HEK293 (cell line): ENCODE measurements around the gene PRR36.

Experiments
- CTCF ChIA-PET: fragments of 350-600 bp; formaldehyde crosslinking; extraction: SDS; loops from one replicate; lab custom pipeline; 2021; ENCODE audit warnings: antibody characterized with exemption; lab: Yijun Ruan, JAX
- POLR2A ChIA-PET: fragments of 300-600 bp; formaldehyde crosslinking; extraction: SDS; loops from one replicate; lab custom pipeline; 2020; ENCODE audit warnings: antibody characterized with exemption, inconsistent platforms; lab: Yijun Ruan, JAX
- H3K27ac ChIP-seq: fragments of 200-500 bp; sonication (Bioruptor generic); 2 replicates; pipeline ENCODE4 v1.5.1; 2014; ENCODE audit warnings: low read depth, low read length, control low read depth, inconsistent platforms; ENCODE audit errors: extremely low read depth
- H3K36me3 ChIP-seq, 2 experiments: fragments of 200-500 bp in 1 of 2; sonication (Bioruptor generic) in 1 of 2; 1 replicate in 1 of 2; 2 replicates in 1 of 2; pipeline ENCODE4 v1.5.1; 2014 to 2017; ENCODE audit warnings: inconsistent platforms in 2 of 2, low read length in 2 of 2; ENCODE audit not compliant: control insufficient read depth in 2 of 2, insufficient read depth in 1 of 2
- H3K4me1 ChIP-seq: fragments of 200-500 bp; sonication (Bioruptor generic); 2 replicates; pipeline ENCODE4 v1.5.1; 2014; ENCODE audit warnings: mild to moderate bottlenecking, low read length, inconsistent platforms; ENCODE audit not compliant: control insufficient read depth, insufficient read depth
- H3K4me3 ChIP-seq: 2 replicates; pipeline ENCODE4 v1.5.1; 2011; ENCODE audit warnings: low read depth, mild to moderate bottlenecking, control low read depth, low read length, moderate library complexity
- H3K9me3 ChIP-seq: fragments of 200-500 bp; sonication (Bioruptor generic); 2 replicates; pipeline ENCODE4 v1.5.1; 2014; ENCODE audit warnings: low read depth, low read length, inconsistent platforms; ENCODE audit not compliant: control insufficient read depth, insufficient read depth
- GFI1B ChIP-seq: fragments of 450-650 bp; formaldehyde crosslinking; IDR thresholded peaks from 2 replicates; pipeline ENCODE4 v1.5.1; 2016; ENCODE audit warnings: missing biosample characterization, missing genetic modification characterization
- GLIS2 ChIP-seq: fragments of 450-650 bp; formaldehyde crosslinking; IDR thresholded peaks from 2 replicates; pipeline ENCODE4 v1.5.1; 2016; ENCODE audit warnings: missing biosample characterization, missing genetic modification characterization
- INSM2 ChIP-seq: fragments of 450-650 bp; formaldehyde crosslinking; IDR thresholded peaks from 2 replicates; pipeline ENCODE4 v1.5.1; 2016; ENCODE audit warnings: missing biosample characterization, missing genetic modification characterization
- KLF1 ChIP-seq: fragments of 450-650 bp; formaldehyde crosslinking; IDR thresholded peaks from 2 replicates; pipeline ENCODE4 v1.5.1; 2016; ENCODE audit warnings: missing biosample characterization, missing genetic modification characterization
- KLF8 ChIP-seq: fragments of 450-650 bp; formaldehyde crosslinking; IDR thresholded peaks from 2 replicates; pipeline ENCODE4 v1.5.1; 2016; ENCODE audit warnings: missing biosample characterization, missing genetic modification characterization
- REPIN1 ChIP-seq: fragments of 450-650 bp; formaldehyde crosslinking; IDR thresholded peaks from 2 replicates; pipeline ENCODE4 v1.5.1; 2017; ENCODE audit warnings: missing biosample characterization, missing genetic modification characterization, low read depth
- ZBTB49 ChIP-seq: fragments of 450-650 bp; formaldehyde crosslinking; IDR thresholded peaks from 2 replicates; pipeline ENCODE4 v1.5.1; 2016; ENCODE audit warnings: missing biosample characterization, missing genetic modification characterization, low read depth
- ZNF146 ChIP-seq: fragments of 450-650 bp; formaldehyde crosslinking; IDR thresholded peaks from 2 replicates; pipeline ENCODE4 v1.5.1; 2016; ENCODE audit warnings: missing biosample characterization, missing genetic modification characterization
- ZNF16 ChIP-seq: fragments of 450-650 bp; formaldehyde crosslinking; IDR thresholded peaks from 2 replicates; pipeline ENCODE4 v1.5.1; 2016; ENCODE audit warnings: low read depth, missing biosample characterization, missing genetic modification characterization
- ZNF274 ChIP-seq, 2 experiments: fragments of 200-500 bp in 1 of 2; fragments of 450-650 bp in 1 of 2; sonication (Bioruptor generic) in 1 of 2; formaldehyde crosslinking in 1 of 2; IDR thresholded peaks; 2 replicates each; pipeline versions ENCODE4 v1.5.1 to v1.6.1; 2014 to 2016; ENCODE audit warnings: borderline replicate concordance in 1 of 2, inconsistent platforms in 1 of 2, low read length in 1 of 2, missing biosample characterization in 1 of 2, missing genetic modification characterization in 1 of 2
- ZNF510 ChIP-seq: fragments of 450-650 bp; formaldehyde crosslinking; IDR thresholded peaks from 2 replicates; pipeline ENCODE4 v1.5.1; 2018; ENCODE audit warnings: mild to moderate bottlenecking, missing genetic modification characterization, missing biosample characterization; ENCODE audit not compliant: insufficient replicate concordance
- ZNF513 ChIP-seq: fragments of 450-650 bp; IDR thresholded peaks from 2 replicates; pipeline ENCODE4 v1.5.1; 2018; ENCODE audit warnings: missing biosample characterization, missing genetic modification characterization
- ZNF529 ChIP-seq: fragments of 450-650 bp; formaldehyde crosslinking; IDR thresholded peaks from 2 replicates; pipeline ENCODE4 v1.5.1; 2017; ENCODE audit warnings: missing genetic modification characterization, missing biosample characterization; ENCODE audit not compliant: insufficient replicate concordance
- ZNF549 ChIP-seq: fragments of 450-650 bp; IDR thresholded peaks from 2 replicates; pipeline ENCODE4 v1.5.1; 2018; ENCODE audit warnings: missing biosample characterization, missing genetic modification characterization, mild to moderate bottlenecking, inconsistent platforms, moderate library complexity
- ZNF585B ChIP-seq: fragments of 450-650 bp; formaldehyde crosslinking; IDR thresholded peaks from 2 replicates; pipeline ENCODE4 v1.5.1; 2016; ENCODE audit warnings: missing biosample characterization, missing genetic modification characterization
- ZNF707 ChIP-seq: fragments of 450-650 bp; formaldehyde crosslinking; IDR thresholded peaks from 2 replicates; pipeline ENCODE4 v1.5.1; 2016; ENCODE audit warnings: missing biosample characterization, missing genetic modification characterization
- ZNF777 ChIP-seq: fragments of 450-650 bp; formaldehyde crosslinking; IDR thresholded peaks from 2 replicates; pipeline ENCODE4 v1.5.1; 2017; ENCODE audit warnings: missing biosample characterization, missing genetic modification characterization, borderline replicate concordance
- ZNF843 ChIP-seq: fragments of 450-650 bp; formaldehyde crosslinking; IDR thresholded peaks from 2 replicates; pipeline ENCODE4 v1.5.1; 2016; ENCODE audit warnings: missing biosample characterization, missing genetic modification characterization
- ZSCAN16 ChIP-seq: fragments of 450-650 bp; formaldehyde crosslinking; IDR thresholded peaks from 2 replicates; pipeline ENCODE4 v1.5.1; 2016; ENCODE audit warnings: missing biosample characterization, missing genetic modification characterization

The PRR36 gene

GRCh38 chr19:7863157-7863970 lies 10.8 kb downstream of the PRR36 start (continued):
- no peak for TF ChIP-seq ZBTB49 (tag by site-specific recombination)
- no peak for TF ChIP-seq ZNF585B
- TF ChIP-seq GLIS2 (tag by site-specific recombination): no peak
- no peak for TF ChIP-seq ZNF513
- TF ChIP-seq REPIN1 (tag by site-specific recombination): no peak
- TF ChIP-seq ZNF146: no peak
- no peak for TF ChIP-seq ZSCAN16 (tag by site-specific recombination)
- no peak for TF ChIP-seq GFI1B (tag by site-specific recombination)
- no peak for TF ChIP-seq ZNF16

- Histone ChIP-seq H3K36me3 (peaks cover 0 to 13% of the 10 kb centered on the region in 2 experiments; a peak in 1 of 3 replicates), H3K9me3 (no peaks in the 10 kb centered on the region), H3K4me3 (no peak overlapping the region), H3K27ac (no peak overlapping the region), H3K4me1 (no peaks in the 10 kb centered on the region)
- ChIA-PET POLR2A (no interaction called here), CTCF (interaction anchor here (0.8 to 2.0 kb wide), 2 partner anchors 10 to 41 kb away, joined by 3 to 10 read pairs; partner anchors contain the start of gene MAP2K7)
- TF ChIP-seq KLF1 (tag by site-specific recombination): peak; percentile 34; the same call in 1 of the 2 replicates
- TF ChIP-seq ZNF529 (tag by site-specific recombination): no peak
- TF ChIP-seq KLF8 (tag by site-specific recombination): peak; percentile 66; the same call in 1 of the 2 replicates
Measured at GRCh38 chr19:7862413-7862951, 11.7 kb downstream of the PRR36 start.

- ChIA-PET CTCF (interaction anchor here (0.6 to 2.0 kb wide), 4 partner anchors 8 to 61 kb away, joined by 3 to 11 read pairs (median 6); partner anchors contain the start of gene MAP2K7), POLR2A (no interaction called here)
- TF ChIP-seq ZNF777 (no peak), INSM2 (no peak), ZNF510 (tag by site-specific recombination) (no peak), ZNF274 (IDR thresholded peaks at IDR 0.05; ENCODE audit: low read length) (no peak), ZNF274 (tag by site-specific recombination; IDR thresholded peaks at IDR 0.05; ENCODE audit: borderline replicate concordance) (no peak), ZNF707 (tag by site-specific recombination) (no peak), ZNF549 (tag by site-specific recombination) (no peak), ZNF843 (no peak)
- no peak overlapping the region for H3K4me3 ChIP-seq
- H3K27ac ChIP-seq: no peak overlapping the region
- no peaks in the 10 kb centered on the region for H3K9me3 ChIP-seq
- H3K4me1 ChIP-seq: no peaks in the 10 kb centered on the region
- peaks cover 0 to 13% of the 10 kb centered on the region in 2 experiments; a peak in 1 of 3 replicates for H3K36me3 ChIP-seq
Measured at GRCh38 chr19:7861619-7862412, 12.4 kb downstream of the PRR36 start.
